KOPT-K1 (cell line): ENCODE measurements around the gene NBPF6.
"Not testable (repeated sequence)": the region's sequence is repeated elsewhere in the genome, so short reads cannot be mapped to it uniquely, and the experiment has no call there.

Experiments used
- H3K27ac ChIP-seq: fragments of 200-600 bp; sonication (generic); 2 replicates; pipeline ENCODE4 v1.5.1; 2016; ENCODE audit warnings: antibody characterized with exemption, mild to moderate bottlenecking, low read depth, low read length; ENCODE audit not compliant: poor library complexity, severe bottlenecking
- H3K36me3 ChIP-seq: fragments of 200-600 bp; sonication (generic); 2 replicates; pipeline ENCODE4 v1.5.1; 2017; ENCODE audit warnings: antibody characterized with exemption, mild to moderate bottlenecking, low read length, moderate library complexity; ENCODE audit not compliant: insufficient read depth
- H3K9me3 ChIP-seq: fragments of 200-600 bp; sonication (generic); 2 replicates; pipeline ENCODE4 v1.5.1; 2017; ENCODE audit warnings: antibody characterized with exemption, low read length, mild to moderate bottlenecking; ENCODE audit not compliant: insufficient read depth, poor library complexity, severe bottlenecking

NBPF6 gene, protein sequence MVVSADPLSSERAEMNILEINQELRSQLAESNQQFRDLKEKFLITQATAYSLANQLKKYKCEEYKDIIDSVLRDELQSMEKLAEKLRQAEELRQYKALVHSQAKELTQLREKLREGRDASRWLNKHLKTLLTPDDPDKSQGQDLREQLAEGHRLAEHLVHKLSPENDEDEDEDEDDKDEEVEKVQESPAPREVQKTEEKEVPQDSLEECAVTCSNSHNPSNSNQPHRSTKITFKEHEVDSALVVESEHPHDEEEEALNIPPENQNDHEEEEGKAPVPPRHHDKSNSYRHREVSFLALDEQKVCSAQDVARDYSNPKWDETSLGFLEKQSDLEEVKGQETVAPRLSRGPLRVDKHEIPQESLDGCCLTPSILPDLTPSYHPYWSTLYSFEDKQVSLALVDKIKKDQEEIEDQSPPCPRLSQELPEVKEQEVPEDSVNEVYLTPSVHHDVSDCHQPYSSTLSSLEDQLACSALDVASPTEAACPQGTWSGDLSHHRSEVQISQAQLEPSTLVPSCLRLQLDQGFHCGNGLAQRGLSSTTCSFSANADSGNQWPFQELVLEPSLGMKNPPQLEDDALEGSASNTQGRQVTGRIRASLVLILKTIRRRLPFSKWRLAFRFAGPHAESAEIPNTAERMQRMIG

DNA sequence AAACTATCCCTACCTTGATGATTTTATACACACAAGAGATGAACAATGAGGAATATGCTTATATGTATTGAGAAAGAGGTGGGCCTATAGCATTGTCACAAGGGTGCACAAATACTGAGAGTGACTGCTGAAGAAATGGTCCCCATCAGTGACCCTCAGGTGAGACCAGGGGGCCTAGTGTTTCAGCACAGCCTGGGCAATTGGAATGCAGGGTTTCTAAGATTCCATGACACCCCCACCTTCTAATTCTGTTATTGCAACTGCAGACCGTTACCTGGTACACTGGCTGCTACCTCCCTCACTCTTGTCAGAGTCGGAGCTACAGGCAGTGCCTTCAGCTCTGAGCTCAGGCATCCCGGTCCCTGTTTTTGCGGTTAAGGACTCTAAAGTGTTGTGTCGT, at the start of gene NBPF6:
Gene NBPF6 (plus strand): TSS at position 301 of the 400 bp plus-strand sequence. CDS start 259 bp downstream, outside the sequence.
- H3K9me3 ChIP-seq, H3K36me3 ChIP-seq, H3K27ac ChIP-seq: not testable (repeated sequence)

DNA sequence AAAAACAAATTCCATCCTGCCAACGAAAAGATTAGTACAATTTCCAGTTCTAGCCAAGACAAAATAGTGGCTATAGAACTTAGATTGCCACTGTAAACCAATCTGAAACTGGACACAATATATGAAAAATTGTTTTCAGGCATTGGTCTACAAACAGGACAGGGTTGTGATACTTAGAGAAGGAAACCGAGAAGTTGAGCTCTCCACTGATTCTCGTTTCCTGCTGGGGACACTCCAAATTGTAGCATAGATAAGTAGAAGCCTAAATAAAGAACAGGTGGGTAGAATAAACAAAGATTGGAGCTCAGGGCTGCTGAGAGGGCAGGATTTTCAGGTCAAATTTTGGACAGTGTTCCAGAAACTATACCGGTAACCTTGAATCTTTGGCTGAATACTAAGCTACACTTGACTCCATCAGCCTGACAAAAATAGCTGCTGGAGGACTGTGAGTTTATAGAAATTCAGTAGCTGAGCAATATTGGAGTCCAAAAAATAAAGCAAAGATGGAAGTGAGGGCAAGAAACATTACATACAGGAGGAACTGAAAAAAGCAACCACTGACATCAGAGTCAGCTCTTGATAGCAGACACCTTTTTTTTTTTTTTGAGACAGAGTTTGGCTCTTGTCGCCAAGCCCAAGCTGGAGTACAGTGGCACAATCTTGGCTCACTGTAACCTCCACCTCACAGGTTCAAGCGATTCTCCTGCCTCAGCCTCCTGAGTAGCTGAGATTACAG, 38.9 kb upstream of the NBPF6 start:
- H3K9me3 ChIP-seq, H3K27ac ChIP-seq, H3K36me3 ChIP-seq: not testable (repeated sequence)

DNA sequence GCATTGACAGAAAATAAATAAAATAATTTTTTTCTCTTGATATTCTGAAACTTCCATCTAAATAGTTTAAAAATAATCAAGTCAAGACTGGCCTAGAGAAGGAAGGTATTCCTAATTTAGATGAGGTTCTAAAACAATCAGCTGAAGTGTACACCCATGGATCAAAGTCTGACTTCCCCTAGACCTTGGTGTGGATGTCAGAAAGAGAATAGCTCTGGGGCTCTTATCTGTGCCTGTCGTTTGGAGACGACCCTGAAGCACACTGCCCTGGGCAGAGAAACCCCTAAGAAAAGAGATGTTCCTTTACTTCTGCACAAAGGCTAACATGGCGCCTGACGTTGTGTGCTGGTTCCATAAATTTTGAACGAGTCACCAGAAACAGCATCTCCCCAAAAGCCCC, 30.0 kb upstream of the NBPF6 start:
- not testable (repeated sequence) for H3K36me3 ChIP-seq

DNA sequence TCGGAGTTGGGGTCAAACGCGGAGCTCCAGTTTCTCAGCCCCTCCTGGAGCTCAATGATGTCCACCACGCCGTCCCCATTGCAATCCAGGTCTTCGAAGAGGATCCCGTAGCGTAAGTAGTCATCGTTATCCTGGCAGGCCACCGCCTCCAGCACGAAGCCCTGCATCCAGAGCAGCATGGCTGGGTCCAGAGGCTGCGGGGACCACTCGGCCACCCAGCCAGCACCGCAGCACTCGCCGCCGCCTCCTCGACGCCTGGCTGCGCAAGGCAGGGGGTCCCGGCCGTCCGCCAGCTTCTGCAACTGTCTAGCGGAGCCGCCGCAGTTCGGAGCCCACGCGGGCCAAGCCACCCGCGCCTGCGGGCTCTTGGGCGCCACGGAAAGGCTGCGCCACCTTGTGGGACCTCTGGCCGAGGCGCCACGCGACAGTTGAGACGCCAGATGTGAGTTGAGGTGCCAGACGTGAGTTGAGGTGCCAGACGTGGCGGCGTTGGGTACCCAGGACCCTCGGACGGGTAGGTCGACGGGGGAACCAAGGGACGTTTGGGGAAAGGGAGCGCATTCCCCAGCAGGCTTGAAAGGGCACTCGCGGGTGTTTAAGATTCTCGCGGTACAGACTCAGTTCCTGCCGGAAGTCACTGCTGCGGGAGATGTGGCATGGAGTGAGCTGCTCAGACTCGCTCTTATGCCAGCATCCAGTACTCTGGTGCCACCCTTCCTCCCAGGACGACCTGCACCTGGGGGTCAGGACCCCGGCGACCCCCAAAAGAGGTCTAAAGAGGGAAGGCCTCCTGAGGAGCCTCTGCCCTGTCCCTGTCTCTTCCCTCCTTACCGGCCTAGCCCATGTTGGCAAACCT, 28.9 kb upstream of the NBPF6 start:
- H3K9me3 ChIP-seq, H3K36me3 ChIP-seq, H3K27ac ChIP-seq: not testable (repeated sequence)

More for the DNA sequence above, 30.0 kb upstream of the NBPF6 start:
- not testable (repeated sequence) for H3K9me3 ChIP-seq, H3K27ac ChIP-seq

DNA sequence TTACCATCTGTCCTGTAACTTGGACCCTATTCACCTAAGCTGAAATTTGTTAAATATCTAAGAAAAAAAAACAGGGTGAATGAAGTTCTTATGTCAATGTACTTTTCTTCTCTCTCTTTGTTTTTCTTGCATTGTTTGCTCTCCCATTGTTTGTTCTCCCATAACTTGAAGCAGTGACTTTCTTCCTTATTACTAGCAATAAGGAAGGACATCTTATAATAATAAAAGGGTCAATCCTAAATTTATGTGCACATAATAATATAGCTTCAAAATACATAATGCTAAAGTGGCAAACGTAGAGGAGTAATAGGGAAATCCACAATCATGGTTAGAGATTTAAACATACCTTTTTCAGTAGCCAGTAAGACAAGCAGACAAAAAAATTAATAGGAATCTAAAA, 23.3 kb upstream of the NBPF6 start:
- H3K27ac ChIP-seq, H3K9me3 ChIP-seq, H3K36me3 ChIP-seq: not testable (repeated sequence)

DNA sequence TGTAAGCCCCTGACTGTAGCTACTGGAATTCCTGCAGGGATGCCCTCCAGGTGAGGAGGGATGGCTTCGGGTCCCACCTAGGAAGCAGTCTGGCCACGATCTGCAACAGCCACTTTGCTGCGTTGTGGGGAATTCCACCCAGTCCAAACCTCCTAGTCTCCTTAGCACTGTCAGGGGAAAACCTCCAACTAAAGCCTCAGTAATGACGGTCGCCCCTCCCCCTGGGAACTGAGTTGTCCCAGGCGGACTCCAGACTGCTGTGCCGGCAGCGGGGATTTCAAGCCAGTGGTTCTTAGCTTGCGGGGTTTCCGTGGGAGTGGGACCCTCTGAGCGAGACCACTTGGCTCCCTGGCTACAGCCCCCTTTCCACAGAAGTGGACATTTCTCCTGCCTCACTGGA, 18.1 kb upstream of the NBPF6 start:
- not testable (repeated sequence) for H3K27ac ChIP-seq, H3K9me3 ChIP-seq, H3K36me3 ChIP-seq

DNA sequence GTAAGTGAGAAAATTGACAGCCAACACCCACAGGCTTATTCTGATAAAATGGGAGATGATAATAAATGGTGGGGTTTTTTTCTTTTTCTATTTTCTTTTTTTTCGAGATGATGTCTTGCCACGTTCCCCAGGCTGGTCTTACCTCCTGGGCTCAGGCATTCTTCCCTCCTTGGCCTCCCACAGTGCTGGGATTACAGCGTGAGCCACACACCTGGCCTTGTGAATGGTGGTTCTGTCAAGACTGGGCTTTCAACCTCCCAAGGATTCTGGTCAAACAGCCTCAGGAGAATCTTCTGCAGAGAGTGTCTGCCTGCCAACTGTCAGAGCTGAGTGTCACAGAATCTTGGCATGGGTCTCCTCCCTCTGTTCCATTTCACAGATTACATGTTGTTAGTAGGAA, 16.7 kb upstream of the NBPF6 start:
- H3K36me3 ChIP-seq, H3K27ac ChIP-seq, H3K9me3 ChIP-seq: not testable (repeated sequence)

DNA sequence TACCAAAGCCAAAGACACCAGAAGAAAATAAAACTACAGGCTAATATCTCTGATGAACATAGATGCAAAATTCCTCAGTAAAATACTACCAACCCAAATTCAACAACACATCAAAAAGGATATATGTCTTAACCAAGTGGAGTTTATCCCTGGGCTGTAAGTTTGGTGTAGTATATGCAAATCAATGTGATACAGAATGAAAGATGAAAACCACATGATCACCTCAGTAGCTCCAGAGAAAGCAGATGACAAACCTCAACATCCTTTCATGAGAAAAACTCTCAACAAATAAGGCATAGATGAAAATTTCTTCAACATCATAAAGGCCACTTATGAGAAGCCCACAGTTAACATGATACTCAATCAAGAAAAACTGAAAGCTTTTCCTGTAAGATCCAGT, 11.6 kb upstream of the NBPF6 start:
- not testable (repeated sequence) for H3K27ac ChIP-seq, H3K36me3 ChIP-seq, H3K9me3 ChIP-seq

DNA sequence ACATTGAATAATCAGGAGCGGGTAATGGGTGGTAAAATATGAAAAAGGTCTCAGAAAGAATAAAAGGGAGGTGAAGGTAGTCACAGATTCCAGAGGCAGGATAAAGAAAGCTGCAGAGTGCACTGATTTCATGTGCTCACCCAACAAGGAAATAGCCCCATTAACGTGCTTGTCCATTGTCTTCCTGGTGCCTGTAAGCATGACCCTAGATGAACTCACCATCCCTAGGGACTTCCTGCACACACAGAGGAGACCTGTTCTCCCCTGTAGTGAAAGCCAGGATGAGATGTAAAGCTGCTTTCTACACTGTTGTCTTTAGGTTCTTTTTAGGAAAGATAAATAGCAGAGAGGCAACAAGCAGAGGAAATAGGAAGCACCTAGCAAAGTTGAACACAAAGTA, 4.4 kb downstream of the NBPF6 start:
- H3K9me3 ChIP-seq, H3K27ac ChIP-seq: not testable (repeated sequence)

DNA sequence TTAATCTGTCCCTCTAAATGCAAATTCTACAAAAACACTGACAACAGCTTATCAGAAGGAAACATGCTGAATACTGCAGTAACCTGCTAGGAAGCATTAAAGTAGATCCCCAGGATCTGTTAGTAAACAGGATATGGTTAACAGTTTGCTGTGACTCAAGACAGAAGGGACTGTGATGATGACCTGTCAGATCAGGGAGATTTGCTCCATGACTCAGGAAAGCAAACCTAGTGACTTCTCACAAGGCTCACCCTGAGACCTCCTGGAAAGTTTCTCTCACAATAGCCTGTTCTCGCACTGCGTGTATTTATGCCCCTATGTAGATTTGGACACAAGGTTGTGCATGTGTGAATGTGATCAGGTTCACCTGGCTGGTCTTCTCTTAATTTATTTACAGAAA, 8.5 kb downstream of the NBPF6 start:
- not testable (repeated sequence) for H3K27ac ChIP-seq, H3K36me3 ChIP-seq, H3K9me3 ChIP-seq

More for the DNA sequence above, 4.4 kb downstream of the NBPF6 start:
- not testable (repeated sequence) for H3K36me3 ChIP-seq

DNA sequence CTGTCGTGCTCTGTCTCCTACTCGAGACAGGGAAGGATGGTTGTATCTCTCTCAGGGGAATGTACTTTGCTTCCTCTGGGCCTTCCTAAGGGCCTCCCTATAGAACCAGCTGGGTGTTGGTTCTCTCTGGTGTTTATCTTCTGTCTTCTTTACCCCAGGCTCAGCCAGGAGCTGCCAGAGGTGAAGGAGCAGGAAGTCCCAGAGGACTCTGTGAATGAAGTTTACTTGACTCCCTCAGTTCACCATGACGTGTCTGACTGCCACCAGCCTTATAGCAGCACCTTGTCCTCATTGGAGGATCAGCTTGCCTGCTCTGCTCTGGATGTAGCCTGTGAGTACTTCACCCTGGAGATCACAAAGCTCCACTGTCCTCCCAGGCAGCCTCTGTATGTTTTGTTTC, 11.6 kb downstream of the NBPF6 start:
- H3K27ac ChIP-seq, H3K36me3 ChIP-seq, H3K9me3 ChIP-seq: not testable (repeated sequence)

DNA sequence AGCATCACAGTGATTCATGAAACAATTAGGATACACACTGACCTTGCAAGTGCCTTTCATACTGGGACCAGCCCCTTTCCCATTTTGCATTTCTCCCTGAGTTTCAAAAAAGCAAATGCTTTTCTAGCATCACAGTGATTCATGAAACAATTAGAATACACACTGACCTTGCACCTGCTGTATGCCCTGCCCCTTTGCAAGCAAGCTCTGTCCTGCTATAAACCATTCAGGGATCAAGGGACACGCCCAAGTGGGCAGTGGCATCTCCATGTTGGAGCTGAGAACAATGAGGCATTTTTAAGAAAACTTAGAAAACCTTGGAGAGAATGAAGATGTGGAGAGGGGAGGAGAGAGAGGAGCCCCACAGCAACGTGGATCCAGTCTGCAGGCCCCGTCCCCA, 13.8 kb downstream of the NBPF6 start:
- H3K9me3 ChIP-seq, H3K27ac ChIP-seq, H3K36me3 ChIP-seq: not testable (repeated sequence)

DNA sequence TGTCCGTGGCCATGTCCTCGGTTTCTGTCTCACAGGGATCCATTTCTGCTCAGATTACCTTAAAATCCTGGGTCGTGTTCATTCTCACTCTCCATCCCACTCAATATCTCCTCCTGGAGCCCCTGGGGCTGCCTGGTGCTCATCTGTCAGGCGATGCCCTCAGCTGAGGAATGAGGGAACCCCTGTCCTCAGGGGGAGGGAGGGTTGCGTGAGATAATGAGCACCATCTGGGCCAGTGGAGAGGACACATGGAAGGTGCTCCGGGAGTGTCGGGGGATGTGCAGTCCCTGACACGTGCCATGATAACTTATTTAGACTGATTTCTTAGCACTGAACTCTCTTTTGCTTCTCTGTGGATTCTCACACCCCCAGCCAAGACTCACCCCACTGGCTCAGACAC, 16.0 kb downstream of the NBPF6 start:
- H3K9me3 ChIP-seq, H3K27ac ChIP-seq, H3K36me3 ChIP-seq: not testable (repeated sequence)

DNA sequence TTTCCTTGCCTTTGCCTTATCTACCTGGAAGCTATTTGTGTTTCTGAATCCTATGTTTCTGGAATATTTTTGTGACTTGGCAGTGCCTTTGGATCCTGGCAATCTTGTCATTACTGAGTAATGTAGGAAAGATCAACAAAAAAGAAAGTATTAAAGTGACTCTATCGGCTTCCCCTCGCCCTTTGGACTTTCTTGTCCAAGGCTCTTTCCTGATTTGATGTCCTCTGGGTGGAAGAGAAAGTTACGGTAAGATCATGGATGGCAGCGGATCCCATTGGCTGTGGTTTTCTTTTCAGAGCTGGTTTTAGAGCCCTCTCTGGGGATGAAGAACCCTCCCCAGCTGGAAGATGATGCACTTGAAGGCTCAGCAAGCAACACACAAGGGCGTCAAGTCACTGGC, 17.0 kb downstream of the NBPF6 start:
- H3K36me3 ChIP-seq, H3K27ac ChIP-seq, H3K9me3 ChIP-seq: not testable (repeated sequence)

DNA sequence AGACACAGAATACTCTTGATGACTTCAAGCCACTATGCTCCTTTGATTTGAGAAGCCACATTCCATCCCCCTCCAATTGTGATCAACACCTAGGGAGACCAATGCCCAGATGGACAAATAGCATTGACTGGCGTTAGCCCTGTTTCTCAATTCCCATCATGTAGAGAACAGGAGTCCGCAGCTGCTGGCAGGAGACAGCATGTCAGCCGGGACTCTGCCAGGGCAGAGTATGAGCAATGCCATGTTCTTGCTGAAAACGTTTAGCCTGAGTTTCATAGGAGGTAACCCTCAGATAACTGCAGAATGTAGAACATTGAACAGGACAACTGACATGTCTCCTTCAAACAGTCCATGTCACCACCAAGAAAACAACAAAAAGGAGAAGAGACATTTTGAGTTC, 20.6 kb downstream of the NBPF6 start:
- not testable (repeated sequence) for H3K9me3 ChIP-seq, H3K27ac ChIP-seq, H3K36me3 ChIP-seq
